Gastroesophageal sphincter (tissue), 3 donors: ENCODE measurements around the gene MRPL57.
"Not testable (repeated sequence)": the region's sequence is repeated elsewhere in the genome, so short reads cannot be mapped to it uniquely, and the experiment has no call there.

Experiments used
- POLR2A ChIP-seq, 2 donors: fragments of 450-650 bp; IDR thresholded peaks; one replicate each; pipeline ENCODE4 v1.6.1; 2017; ENCODE audit warnings: antibody characterized with exemption in 2 of 2, mild to moderate bottlenecking in 2 of 2, moderate library complexity in 1 of 2
- POLR2AphosphoS5 ChIP-seq: sonication (generic); formaldehyde crosslinking; IDR thresholded peaks from one replicate; pipeline ENCODE4 v1.6.1; 2017; ENCODE audit warnings: antibody characterized with exemption
- TF ChIP-seq, protein P1 (sequence below), 4 experiments: fragments of 200-600 bp in 2 of 4; fragments of 450-650 bp in 2 of 4; sonication (generic) in 1 of 4; IDR thresholded peaks; one replicate each; pipeline ENCODE4 v1.5.1; 2017 to 2019; ENCODE audit warnings: antibody characterized with exemption in 4 of 4, mild to moderate bottlenecking in 2 of 4, moderate library complexity in 2 of 4

- TF ChIP-seq, protein P1, sequence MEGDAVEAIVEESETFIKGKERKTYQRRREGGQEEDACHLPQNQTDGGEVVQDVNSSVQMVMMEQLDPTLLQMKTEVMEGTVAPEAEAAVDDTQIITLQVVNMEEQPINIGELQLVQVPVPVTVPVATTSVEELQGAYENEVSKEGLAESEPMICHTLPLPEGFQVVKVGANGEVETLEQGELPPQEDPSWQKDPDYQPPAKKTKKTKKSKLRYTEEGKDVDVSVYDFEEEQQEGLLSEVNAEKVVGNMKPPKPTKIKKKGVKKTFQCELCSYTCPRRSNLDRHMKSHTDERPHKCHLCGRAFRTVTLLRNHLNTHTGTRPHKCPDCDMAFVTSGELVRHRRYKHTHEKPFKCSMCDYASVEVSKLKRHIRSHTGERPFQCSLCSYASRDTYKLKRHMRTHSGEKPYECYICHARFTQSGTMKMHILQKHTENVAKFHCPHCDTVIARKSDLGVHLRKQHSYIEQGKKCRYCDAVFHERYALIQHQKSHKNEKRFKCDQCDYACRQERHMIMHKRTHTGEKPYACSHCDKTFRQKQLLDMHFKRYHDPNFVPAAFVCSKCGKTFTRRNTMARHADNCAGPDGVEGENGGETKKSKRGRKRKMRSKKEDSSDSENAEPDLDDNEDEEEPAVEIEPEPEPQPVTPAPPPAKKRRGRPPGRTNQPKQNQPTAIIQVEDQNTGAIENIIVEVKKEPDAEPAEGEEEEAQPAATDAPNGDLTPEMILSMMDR (IDR thresholded peaks at IDR 0.05), result not testable (repeated sequence)
- TF ChIP-seq POLR2AphosphoS5; POLR2A (IDR thresholded peaks at IDR 0.05): not testable (repeated sequence)
These were observed 43.3 kb downstream of the MRPL57 start for GRCh38 chr13:21219716-21220115.
